IMR-90 (cell line): ENCODE data around the gene WFDC8. TPM values are rescaled to one million over a fixed set of nuclear protein-coding genes. Genes with fewer than 3 reads are reported as not detected.

Source experiments
- ATAC-seq: fragments of 200-7000 bp; cut with Tn5 transposase; 2 replicates; pipeline ENCODE4 v1.9.1; 2020; ENCODE audit warnings: low read depth, mild to moderate bottlenecking, moderate library complexity
- BruUV-seq: library from RNA; stranded (reverse); fragments of 400-500 nt; replicated peaks from 2 replicates; lab custom pipeline; 2021; lab: Mats Ljungman, UMichigan
- CTCF ChIA-PET: fragments of 300-600 bp; formaldehyde crosslinking; extraction: SDS; loops from one replicate; lab custom pipeline; 2021; ENCODE audit warnings: antibody characterized with exemption; lab: Yijun Ruan, JAX
- POLR2A ChIA-PET: fragments of 300-600 bp; sonication (Branson Sonifier 250); formaldehyde crosslinking; loops from one replicate; lab custom pipeline; 2022; ENCODE audit warnings: antibody characterized with exemption; ENCODE audit not compliant: unreplicated experiment; lab: Charles Lee
- DNase-seq: peaks from one replicate; pipeline ENCODE4 v3.0.0; 2013
- H2AFZ ChIP-seq: replicated peaks from 2 replicates; pipeline ENCODE3; 2013; ENCODE audit warnings: low read length, mild to moderate bottlenecking; ENCODE audit not compliant: poor library complexity
- H2AK5ac ChIP-seq: 2 replicates; pipeline ENCODE4 v1.6.1; 2013; ENCODE audit warnings: low read depth, low read length, inconsistent platforms
- H2AK9ac ChIP-seq: replicated peaks from 2 replicates; pipeline ENCODE3; 2013; ENCODE audit warnings: mild to moderate bottlenecking, low read depth, low read length, moderate library complexity; ENCODE audit not compliant: poor library complexity
- H2BK120ac ChIP-seq: 2 replicates; pipeline ENCODE4 v1.6.1; 2013; ENCODE audit warnings: low read depth, low read length, inconsistent platforms
- H2BK15ac ChIP-seq: 3 replicates; pipeline ENCODE4 v1.6.1; 2013; ENCODE audit warnings: low read depth, low read length, inconsistent platforms
- H2BK20ac ChIP-seq: 2 replicates; pipeline ENCODE4 v1.6.1; 2013; ENCODE audit warnings: low read depth, mild to moderate bottlenecking, inconsistent platforms, low read length, moderate library complexity
- H2BK5ac ChIP-seq: 2 replicates; pipeline ENCODE4 v1.6.1; 2013; ENCODE audit warnings: mild to moderate bottlenecking, low read depth, low read length, inconsistent platforms; ENCODE audit not compliant: poor library complexity, severe bottlenecking
- H3K14ac ChIP-seq: replicated peaks from 2 replicates; pipeline ENCODE4 v1.6.1; 2013; ENCODE audit warnings: low read depth, low read length, inconsistent platforms
- H3K18ac ChIP-seq: 2 replicates; pipeline ENCODE4 v1.6.1; 2013; ENCODE audit warnings: low read depth, low read length, control low read depth
- H3K23ac ChIP-seq: 2 replicates; pipeline ENCODE4 v1.6.1; 2013; ENCODE audit warnings: low read depth, low read length, inconsistent platforms
- H3K27ac ChIP-seq: 2 replicates; pipeline ENCODE4 v1.5.1; 2013; ENCODE audit warnings: mild to moderate bottlenecking, control low read depth, low read length; ENCODE audit not compliant: insufficient read depth
- H3K27me3 ChIP-seq: 2 replicates; pipeline ENCODE4 v1.6.1; 2013; ENCODE audit warnings: low read length; ENCODE audit not compliant: control insufficient read depth, insufficient read depth
- H3K36me3 ChIP-seq: 2 replicates; pipeline ENCODE4 v1.6.1; 2013; ENCODE audit warnings: low read length, mixed read lengths; ENCODE audit not compliant: control insufficient read depth, insufficient read depth
- H3K4ac ChIP-seq: 2 replicates; pipeline ENCODE4 v1.6.1; 2013; ENCODE audit warnings: low read depth, low read length, inconsistent platforms
- H3K4me1 ChIP-seq: 2 replicates; pipeline ENCODE4 v1.6.1; 2013; ENCODE audit warnings: low read length, mixed read lengths; ENCODE audit not compliant: control insufficient read depth, insufficient read depth
- H3K4me2 ChIP-seq: 2 replicates; pipeline ENCODE4 v1.6.1; 2013; ENCODE audit warnings: low read depth, mild to moderate bottlenecking, control low read depth, low read length, moderate library complexity
- H3K4me3 ChIP-seq: 2 replicates; pipeline ENCODE4 v1.5.1; 2013; ENCODE audit warnings: low read depth, mild to moderate bottlenecking, control low read depth, low read length, moderate library complexity; ENCODE audit not compliant: insufficient read depth
- H3K56ac ChIP-seq: 2 replicates; pipeline ENCODE4 v1.6.1; 2013; ENCODE audit warnings: low read length, inconsistent platforms; ENCODE audit not compliant: insufficient read depth; ENCODE audit errors: extremely low read depth
- H3K79me1 ChIP-seq, 2 experiments: 2 replicates each; pipeline ENCODE4 v1.6.1; 2013; ENCODE audit warnings: low read length in 2 of 2, inconsistent platforms in 1 of 2, low read depth in 1 of 2
- H3K9ac ChIP-seq: 2 replicates; pipeline ENCODE4 v1.6.1; 2013; ENCODE audit warnings: low read depth, low read length, control low read depth
- H3K9me1 ChIP-seq: 2 replicates; pipeline ENCODE4 v1.6.1; 2013; ENCODE audit warnings: low read length, inconsistent platforms; ENCODE audit not compliant: insufficient read depth
- H3K9me3 ChIP-seq: 2 replicates; pipeline ENCODE4 v1.6.1; 2013; ENCODE audit warnings: low read length; ENCODE audit not compliant: control insufficient read depth, insufficient read depth
- H4K20me1 ChIP-seq: 2 replicates; pipeline ENCODE4 v1.6.1; 2013; ENCODE audit warnings: low read length, inconsistent platforms; ENCODE audit not compliant: insufficient read depth
- H4K5ac ChIP-seq: 2 replicates; pipeline ENCODE4 v1.6.1; 2013; ENCODE audit warnings: mild to moderate bottlenecking, low read depth, low read length, control low read depth
- H4K8ac ChIP-seq, 2 experiments: 2 replicates each; pipeline ENCODE4 v1.6.1; 2013; ENCODE audit warnings: low read depth in 2 of 2, low read length in 2 of 2, control low read depth in 1 of 2, inconsistent platforms in 1 of 2
- H4K91ac ChIP-seq: 2 replicates; pipeline ENCODE4 v1.6.1; 2013; ENCODE audit warnings: low read depth, low read length, inconsistent platforms; ENCODE audit not compliant: insufficient read depth
- FOS ChIP-seq: fragments of 150-350 bp; IDR thresholded peaks from 2 replicates; pipeline ENCODE4 v1.6.1; 2016; ENCODE audit warnings: low read depth, low read length
- MAZ ChIP-seq: IDR thresholded peaks from 2 replicates; pipeline ENCODE4 v1.6.1; 2012; ENCODE audit warnings: low read depth, mild to moderate bottlenecking, low read length, improper control_type of control experiment, moderate library complexity, borderline replicate concordance
- POLR2A ChIP-seq: IDR thresholded peaks from 2 replicates; pipeline ENCODE4 v1.6.1; 2012; ENCODE audit warnings: mild to moderate bottlenecking, low read depth, low read length
- RCOR1 ChIP-seq: IDR thresholded peaks from 2 replicates; pipeline ENCODE4 v1.6.1; 2012; ENCODE audit warnings: mild to moderate bottlenecking, low read length, improper control_type of control experiment; ENCODE audit not compliant: insufficient replicate concordance
- RFX5 ChIP-seq: IDR thresholded peaks from 2 replicates; pipeline ENCODE4 v1.8.0; 2012; ENCODE audit warnings: low read depth, mild to moderate bottlenecking, low read length, moderate library complexity
- SMC3 ChIP-seq: fragments of 150-350 bp; IDR thresholded peaks from 2 replicates; pipeline ENCODE4 v1.6.1; 2016; ENCODE audit warnings: low read depth, mild to moderate bottlenecking, antibody characterized with exemption, low read length, moderate library complexity
- WGBS, 2 experiments: methylation state at CpG; one replicate each; pipeline versions ENCODE4 v1.1.5 to v1.1.7; 2013; ENCODE audit warnings: missing lambda C conversion rate in 2 of 2; ENCODE audit not compliant: insufficient read length in 1 of 2; ENCODE audit errors: extremely low coverage in 2 of 2; 5-methylcytosine and 5-hydroxymethylcytosine counted together
- dilution Hi-C: fragments of 300-500 bp; cut with HindIII; formaldehyde crosslinking; loops from one replicate; pipeline ENCODE4 v1.14.3; 2018; ENCODE audit warnings: low sequenced_read_pairs; ENCODE audit not compliant: unreplicated experiment
- in situ Hi-C: fragments of 300-500 bp; cut with MboI; formaldehyde crosslinking; loops from 3 replicates; pipeline ENCODE4 v1.14.3; 2019; ENCODE audit warnings: low sequenced_read_pairs, inconsistent platforms, mixed read lengths
- intact Hi-C: fragments of 100-400 bp; cut with micrococcal nuclease; formaldehyde crosslinking; loops from 2 replicates; pipeline ENCODE4 v1.10.0; 2022
- polyA plus RNA-seq, 3 experiments: library from polyadenylated mRNA; depleted of rRNA; stranded (reverse); fragments of >200 nt; gene quantifications; 2 replicates each; pipeline ENCODE4 v1.2.3, GENCODE V29; 2012; ENCODE audit warnings: low replicate concordance in 1 of 3
- total RNA-seq: library from RNA; depleted of rRNA; stranded (reverse); fragments of >200 nt; gene quantifications from 2 replicates; pipeline ENCODE4 v1.2.3, GENCODE V29; 2012

Gene WFDC8
- total and polyA plus RNA-seq, 2 of the 4 experiments (the other 2 are of a cell fraction), result not detected

GRCh38 chr20:45555198-45555597 lies 23.9 kb downstream of the WFDC8 start:
- H3K9me3 ChIP-seq, result no peaks in the 10 kb centered on the region
- no peak overlapping the region for H3K4me2 ChIP-seq
- H2BK20ac ChIP-seq, result no peak overlapping the region
- H3K27me3 ChIP-seq, result no peaks in the 10 kb centered on the region
- H2BK5ac ChIP-seq, result no peak overlapping the region
- no peak overlapping the region for H3K4me3 ChIP-seq
- H3K9me1 ChIP-seq, result no peaks in the 10 kb centered on the region
- H4K91ac ChIP-seq, result no peak overlapping the region
- no peak overlapping the region for H4K5ac ChIP-seq
- H3K14ac ChIP-seq, result no peak overlapping the region
- H4K8ac ChIP-seq, result no peak overlapping the region
- ATAC-seq (no peak), DNase-seq (no peak)
- no peak overlapping the region for H3K9ac ChIP-seq
- no peak overlapping the region for H3K23ac ChIP-seq
- no peak overlapping the region for H2BK120ac ChIP-seq
- H3K4ac ChIP-seq, result no peak overlapping the region
- intact Hi-C loops, result no loop called here
- in situ Hi-C loops, result no loop called here
- WGBS, 2 experiments, result no CpG with 5 or more reads among the region's 1 CpG
- no peak overlapping the region for H3K56ac ChIP-seq
- no peak overlapping the region for H2AFZ ChIP-seq
- TF ChIP-seq FOS, result no peak
- TF ChIP-seq MAZ, result no peak
- TF ChIP-seq RFX5, result no peak
- no peak for TF ChIP-seq POLR2A
- TF ChIP-seq SMC3, result no peak
- TF ChIP-seq RCOR1, result no peak
- no peak overlapping the region for H2AK5ac ChIP-seq
- no peaks in the 10 kb centered on the region for H4K20me1 ChIP-seq
- H3K79me1 ChIP-seq, result no peaks in the 10 kb centered on the region
- H2AK9ac ChIP-seq, result no peak overlapping the region
- no peak overlapping the region for H2BK15ac ChIP-seq
- H3K18ac ChIP-seq, result no peak overlapping the region
- H3K36me3 ChIP-seq, result no peaks in the 10 kb centered on the region
- CTCF ChIA-PET, result no interaction called here
- H3K27ac ChIP-seq, result no peak overlapping the region
- H3K4me1 ChIP-seq, result no peaks in the 10 kb centered on the region
- POLR2A ChIA-PET, result no interaction called here
- BruUV-seq, result no TSS peak
- dilution Hi-C loops, result no loop called here
